Mesendoderm (in vitro differentiated cells): Measurements from ENCODE around the gene ANKS1A.

Experiments
- DNase-seq: peaks from one replicate; pipeline ENCODE4 v3.0.0; 2013
- H2AK5ac ChIP-seq: 2 replicates; pipeline ENCODE4 v1.6.1; 2013; ENCODE audit warnings: low read length, inconsistent platforms
- H2BK120ac ChIP-seq: 2 replicates; pipeline ENCODE4 v1.6.1; 2013; ENCODE audit warnings: low read depth, mild to moderate bottlenecking, low read length, moderate library complexity, mixed read lengths
- H2BK15ac ChIP-seq: replicated peaks from 2 replicates; pipeline ENCODE4 v1.6.1; 2013; ENCODE audit warnings: low read depth, mild to moderate bottlenecking, moderate library complexity
- H2BK5ac ChIP-seq: 2 replicates; pipeline ENCODE4 v1.6.1; 2013; ENCODE audit warnings: low read length, inconsistent platforms
- H3K18ac ChIP-seq: 2 replicates; pipeline ENCODE4 v1.6.1; 2013; ENCODE audit warnings: mild to moderate bottlenecking, low read length, mixed read lengths
- H3K23ac ChIP-seq: one replicate; pipeline ENCODE4 v1.6.1; 2013; ENCODE audit warnings: low read length
- H3K27ac ChIP-seq: 2 replicates; pipeline ENCODE4 v1.5.1; 2013; ENCODE audit warnings: low read depth, mild to moderate bottlenecking, inconsistent platforms, low read length, moderate library complexity
- H3K27me3 ChIP-seq: 2 replicates; pipeline ENCODE4 v1.6.1; 2013; ENCODE audit warnings: low read length, control low read depth, mild to moderate bottlenecking, inconsistent platforms; ENCODE audit not compliant: insufficient read depth, poor library complexity
- H3K36me3 ChIP-seq: 2 replicates; pipeline ENCODE4 v1.6.1; 2013; ENCODE audit warnings: low read length, inconsistent platforms; ENCODE audit not compliant: control insufficient read depth, insufficient read depth
- H3K4ac ChIP-seq: one replicate; pipeline ENCODE4 v1.6.1; 2013; ENCODE audit warnings: low read depth, mild to moderate bottlenecking, low read length, moderate library complexity
- H3K4me1 ChIP-seq: 2 replicates; pipeline ENCODE4 v1.6.1; 2013; ENCODE audit warnings: low read depth, low read length, inconsistent platforms; ENCODE audit not compliant: control insufficient read depth
- H3K4me2 ChIP-seq: 2 replicates; pipeline ENCODE4 v1.6.1; 2013; ENCODE audit warnings: low read length
- H3K4me3 ChIP-seq: 2 replicates; pipeline ENCODE4 v1.5.1; 2013; ENCODE audit warnings: mild to moderate bottlenecking, low read length
- H3K56ac ChIP-seq: one replicate; pipeline ENCODE4 v1.6.1; 2013; ENCODE audit warnings: low read length
- H3K79me1 ChIP-seq: 2 replicates; pipeline ENCODE4 v1.6.1; 2013; ENCODE audit warnings: low read length, inconsistent platforms
- H3K79me2 ChIP-seq: 2 replicates; pipeline ENCODE4 v1.6.1; 2013; ENCODE audit warnings: mild to moderate bottlenecking, low read length; ENCODE audit not compliant: control insufficient read depth, insufficient read depth
- H3K9ac ChIP-seq: 2 replicates; pipeline ENCODE4 v1.6.1; 2013; ENCODE audit warnings: low read length, inconsistent platforms
- H4K5ac ChIP-seq: one replicate; pipeline ENCODE4 v1.6.1; 2013; ENCODE audit warnings: low read length
- H4K8ac ChIP-seq: one replicate; pipeline ENCODE4 v1.6.1; 2013; ENCODE audit warnings: low read depth, mild to moderate bottlenecking, control low read depth, low read length, moderate library complexity
- WGBS: extraction: QIAGEN DNeasy Blood & Tissue Kit; methylation state at CpG from one replicate; pipeline ENCODE4 v1.1.7; 2013; ENCODE audit warnings: low lambda C conversion rate, missing lambda C conversion rate; ENCODE audit not compliant: insufficient coverage; ENCODE audit errors: extremely low coverage; 5-methylcytosine and 5-hydroxymethylcytosine counted together

Gene ANKS1A

GRCh38 chr6:34953061-34954025 is 64.3 kb downstream of the ANKS1A start:
- no CpG with 5 or more reads among the region's 2 CpGs for WGBS
- Histone ChIP-seq H2BK5ac (no peak overlapping the region), H3K23ac (no peak overlapping the region), H3K79me1 (peaks cover 15% of the 10 kb centered on the region), H4K8ac (no peak overlapping the region), H2BK120ac (no peak overlapping the region), H3K4me1 (peaks cover 7% of the 10 kb centered on the region), H3K4me3 (no peak overlapping the region), H3K4me2 (no peak overlapping the region), H3K27ac (no peak overlapping the region), H3K56ac (no peak overlapping the region), H2BK15ac (no peak overlapping the region), H2AK5ac (no peak overlapping the region), H3K27me3 (no peaks in the 10 kb centered on the region), H3K36me3 (no peaks in the 10 kb centered on the region), H4K5ac (no peak overlapping the region), H3K9ac (no peak overlapping the region), H3K79me2 (no peaks in the 10 kb centered on the region), H3K18ac (no peak overlapping the region), H3K4ac (no peak overlapping the region)
- peak; percentile 31 for DNase-seq

- Histone ChIP-seq H3K4me2 (no peak overlapping the region), H3K9ac (no peak overlapping the region), H3K27ac (no peak overlapping the region), H3K23ac (no peak overlapping the region), H3K56ac (no peak overlapping the region), H3K79me2 (no peaks in the 10 kb centered on the region), H2AK5ac (no peak overlapping the region), H3K4me1 (peaks cover 6% of the 10 kb centered on the region), H2BK120ac (no peak overlapping the region), H4K5ac (no peak overlapping the region), H2BK15ac (no peak overlapping the region), H3K36me3 (no peaks in the 10 kb centered on the region), H3K4ac (no peak overlapping the region), H3K27me3 (no peaks in the 10 kb centered on the region), H3K79me1 (peaks cover 11% of the 10 kb centered on the region), H3K18ac (no peak overlapping the region), H3K4me3 (no peak overlapping the region), H4K8ac (no peak overlapping the region), H2BK5ac (no peak overlapping the region)
- whole genome bisulfite sequencing, result no CpG with 5 or more reads among the region's 3 CpGs
- no peak for DNase-seq
Observed at GRCh38 chr6:34955442-34955841, 66.4 kb downstream of the ANKS1A start.

- Histone ChIP-seq H2BK15ac (no peak overlapping the region), H3K18ac (no peak overlapping the region), H4K8ac (no peak overlapping the region), H2AK5ac (no peak overlapping the region), H4K5ac (no peak overlapping the region), H3K4me1 (peaks cover 2% of the 10 kb centered on the region), H2BK5ac (no peak overlapping the region), H3K56ac (no peak overlapping the region), H3K79me2 (no peaks in the 10 kb centered on the region), H3K36me3 (no peaks in the 10 kb centered on the region), H3K4me3 (no peak overlapping the region), H3K4ac (no peak overlapping the region), H2BK120ac (no peak overlapping the region), H3K23ac (no peak overlapping the region), H3K27ac (no peak overlapping the region), H3K9ac (no peak overlapping the region), H3K27me3 (no peaks in the 10 kb centered on the region), H3K4me2 (no peak overlapping the region), H3K79me1 (peaks cover 11% of the 10 kb centered on the region)
- WGBS, result no CpG with 5 or more reads among the region's 2 CpGs
- DNase-seq, result no peak
Observed at GRCh38 chr6:34957231-34957783, 68.3 kb downstream of the ANKS1A start.

GRCh38 chr6:34958734-34959133 is 69.7 kb downstream of the ANKS1A start:
- no peak for DNase-seq
- Histone ChIP-seq H3K27ac (no peak overlapping the region), H3K23ac (no peak overlapping the region), H3K4me3 (no peak overlapping the region), H3K4me1 (no peaks in the 10 kb centered on the region), H3K18ac (no peak overlapping the region), H3K27me3 (no peaks in the 10 kb centered on the region), H3K79me1 (peaks cover 9% of the 10 kb centered on the region), H4K8ac (no peak overlapping the region), H2BK5ac (no peak overlapping the region), H3K79me2 (no peaks in the 10 kb centered on the region), H3K4ac (no peak overlapping the region), H2BK120ac (no peak overlapping the region), H2AK5ac (no peak overlapping the region), H3K4me2 (no peak overlapping the region), H3K9ac (no peak overlapping the region), H4K5ac (no peak overlapping the region), H3K36me3 (no peaks in the 10 kb centered on the region), H2BK15ac (no peak overlapping the region), H3K56ac (no peak overlapping the region)
- WGBS, result no CpG with 5 or more reads among the region's 2 CpGs

GRCh38 chr6:34959224-34959623 is 70.2 kb downstream of the ANKS1A start:
- no peak overlapping the region for H2AK5ac ChIP-seq
- no peak overlapping the region for H4K5ac ChIP-seq
- no peak overlapping the region for H2BK120ac ChIP-seq
- no peak overlapping the region for H3K4me3 ChIP-seq
- H3K23ac ChIP-seq, result no peak overlapping the region
- no peaks in the 10 kb centered on the region for H3K79me2 ChIP-seq
- no peak overlapping the region for H3K18ac ChIP-seq
- H2BK15ac ChIP-seq, result no peak overlapping the region
- no peak overlapping the region for H3K4me2 ChIP-seq
- no peak overlapping the region for H3K27ac ChIP-seq
- H3K9ac ChIP-seq, result no peak overlapping the region
- H3K56ac ChIP-seq, result no peak overlapping the region
- peaks cover 6% of the 10 kb centered on the region for H3K79me1 ChIP-seq
- no peak for DNase-seq
- no peaks in the 10 kb centered on the region for H3K36me3 ChIP-seq
- H3K27me3 ChIP-seq, result no peaks in the 10 kb centered on the region
- H4K8ac ChIP-seq, result no peak overlapping the region
- no peaks in the 10 kb centered on the region for H3K4me1 ChIP-seq
- no peak overlapping the region for H3K4ac ChIP-seq
- no peak overlapping the region for H2BK5ac ChIP-seq
